H9 (cell line): Measurements from ENCODE around the gene SCN8A. TPM values are rescaled to one million over a fixed set of nuclear protein-coding genes. Genes with fewer than 3 reads are reported as not detected.

Source experiments
- DNase-seq: peaks from one replicate; pipeline ENCODE4 v3.0.0-alpha.2; 2017
- H2AFZ ChIP-seq: one replicate; pipeline ENCODE4 v1.6.1; 2013; ENCODE audit warnings: mild to moderate bottlenecking, low read length, control low read depth, moderate library complexity
- H2AK5ac ChIP-seq: 2 replicates; pipeline ENCODE4 v1.6.1; 2013; ENCODE audit warnings: low read length, control low read depth, mixed read lengths; ENCODE audit not compliant: insufficient read length
- H2BK120ac ChIP-seq: one replicate; pipeline ENCODE4 v1.6.1; 2013; ENCODE audit warnings: low read depth, mild to moderate bottlenecking, low read length, control low read depth, inconsistent platforms; ENCODE audit not compliant: poor library complexity, severe bottlenecking
- H2BK12ac ChIP-seq: 2 replicates; pipeline ENCODE4 v1.6.1; 2013; ENCODE audit warnings: low read length, control low read depth, mixed read lengths, low read depth; ENCODE audit not compliant: insufficient read length
- H2BK15ac ChIP-seq: 2 replicates; pipeline ENCODE4 v1.6.1; 2013; ENCODE audit warnings: low read depth, low read length, control low read depth
- H2BK20ac ChIP-seq: one replicate; pipeline ENCODE4 v1.6.1; 2013; ENCODE audit warnings: low read depth, mild to moderate bottlenecking, low read length, control low read depth, inconsistent platforms; ENCODE audit not compliant: poor library complexity, severe bottlenecking
- H2BK5ac ChIP-seq: 2 replicates; pipeline ENCODE4 v1.6.1; 2013; ENCODE audit warnings: low read length, control low read depth, mixed read lengths; ENCODE audit not compliant: insufficient read length
- H3K14ac ChIP-seq: 2 replicates; pipeline ENCODE4 v1.6.1; 2013; ENCODE audit warnings: low read length, control low read depth; ENCODE audit not compliant: insufficient read depth
- H3K18ac ChIP-seq: 2 replicates; pipeline ENCODE4 v1.6.1; 2013; ENCODE audit warnings: low read depth, mild to moderate bottlenecking, mixed read lengths, low read length, control low read depth; ENCODE audit not compliant: insufficient read length
- H3K23ac ChIP-seq: 2 replicates; pipeline ENCODE4 v1.6.1; 2013; ENCODE audit warnings: low read length, control low read depth, mixed read lengths, low read depth; ENCODE audit not compliant: insufficient read length
- H3K23me2 ChIP-seq: 2 replicates; pipeline ENCODE4 v1.6.1; 2013; ENCODE audit warnings: low read depth, mild to moderate bottlenecking, mixed read lengths, low read length, control low read depth; ENCODE audit not compliant: insufficient read length, poor library complexity, severe bottlenecking
- H3K27ac ChIP-seq: 2 replicates; pipeline ENCODE4 v1.5.1; 2013; ENCODE audit warnings: low read length, control low read depth, mixed read lengths, low read depth; ENCODE audit not compliant: insufficient read length
- H3K27me3 ChIP-seq: 2 replicates; pipeline ENCODE4 v1.6.1; 2013; ENCODE audit warnings: low read length, control low read depth, inconsistent platforms; ENCODE audit not compliant: insufficient read depth
- H3K4ac ChIP-seq: 2 replicates; pipeline ENCODE4 v1.6.1; 2013; ENCODE audit warnings: low read depth, mild to moderate bottlenecking, control low read depth, inconsistent platforms, low read length, moderate library complexity
- H3K4me1 ChIP-seq: 2 replicates; pipeline ENCODE4 v1.6.1; 2013; ENCODE audit warnings: low read length, control low read depth, inconsistent platforms; ENCODE audit not compliant: insufficient read depth
- H3K4me2 ChIP-seq: 2 replicates; pipeline ENCODE4 v1.6.1; 2013; ENCODE audit warnings: low read length, control low read depth, mixed read lengths; ENCODE audit not compliant: insufficient read length, insufficient read depth
- H3K56ac ChIP-seq: 2 replicates; pipeline ENCODE4 v1.6.1; 2013; ENCODE audit warnings: low read depth, mild to moderate bottlenecking, mixed read lengths, low read length, control low read depth; ENCODE audit not compliant: insufficient read length
- H3K79me1 ChIP-seq: 2 replicates; pipeline ENCODE4 v1.6.1; 2013; ENCODE audit warnings: low read depth, mild to moderate bottlenecking, moderate library complexity, low read length, control low read depth, inconsistent platforms; ENCODE audit not compliant: insufficient read depth, poor library complexity, severe bottlenecking
- H3K79me2 ChIP-seq: 2 replicates; pipeline ENCODE4 v1.6.1; 2013; ENCODE audit warnings: low read length, control low read depth, inconsistent platforms; ENCODE audit not compliant: insufficient read depth
- H3K9ac ChIP-seq: 2 replicates; pipeline ENCODE4 v1.6.1; 2013; ENCODE audit warnings: low read length, control low read depth, mixed read lengths; ENCODE audit not compliant: insufficient read length; ENCODE audit errors: extremely low read depth
- H3K9me3 ChIP-seq: one replicate; pipeline ENCODE4 v1.6.1; 2013; ENCODE audit warnings: low read depth, low read length, inconsistent platforms; ENCODE audit not compliant: control insufficient read depth
- H3T11ph ChIP-seq: one replicate; pipeline ENCODE4 v1.6.1; 2013; ENCODE audit warnings: mild to moderate bottlenecking, low read length, control low read depth, inconsistent platforms
- H4K20me1 ChIP-seq: one replicate; pipeline ENCODE4 v1.6.1; 2013; ENCODE audit not compliant: control insufficient read depth, insufficient read length, insufficient read depth
- H4K5ac ChIP-seq: 2 replicates; pipeline ENCODE4 v1.6.1; 2013; ENCODE audit warnings: low read depth, mild to moderate bottlenecking, mixed read lengths, low read length, control low read depth; ENCODE audit not compliant: insufficient read length
- H4K8ac ChIP-seq: replicated peaks from 2 replicates; pipeline ENCODE4 v1.6.1; 2013; ENCODE audit warnings: low read length, control low read depth, mixed read lengths, low read depth; ENCODE audit not compliant: insufficient read length
- H4K91ac ChIP-seq: 2 replicates; pipeline ENCODE4 v1.6.1; 2013; ENCODE audit warnings: low read depth, mild to moderate bottlenecking, moderate library complexity, mixed read lengths, low read length, control low read depth; ENCODE audit not compliant: insufficient read length
- H3K27ac Mint-ChIP-seq, 3 experiments: 2 replicates in 2 of 3; 3 replicates in 1 of 3; pipeline ENCODE4 v1.8.0; 2020 to 2021; ENCODE audit warnings: mixed read lengths in 3 of 3, mild to moderate bottlenecking in 1 of 3, moderate library complexity in 1 of 3
- H3K27me3 Mint-ChIP-seq: 2 replicates; pipeline ENCODE4 v1.8.0; 2021; ENCODE audit warnings: low read depth, mild to moderate bottlenecking, moderate library complexity, mixed read lengths
- H3K36me3 Mint-ChIP-seq, 3 experiments: 2 replicates in 2 of 3; 3 replicates in 1 of 3; pipeline ENCODE4 v1.8.0; 2020 to 2021; ENCODE audit warnings: low read depth in 3 of 3, mixed read lengths in 3 of 3; ENCODE audit not compliant: insufficient read depth in 1 of 3
- H3K4me1 Mint-ChIP-seq, 2 experiments: 2 replicates each; pipeline ENCODE4 v1.8.0; 2020; ENCODE audit warnings: mixed read lengths in 2 of 2
- H3K4me3 Mint-ChIP-seq, 2 experiments: 2 replicates in 1 of 2; 3 replicates in 1 of 2; pipeline ENCODE4 v1.8.0; 2020 to 2021; ENCODE audit warnings: mild to moderate bottlenecking in 2 of 2, mixed read lengths in 2 of 2, moderate library complexity in 1 of 2
- H3K9me3 Mint-ChIP-seq, 2 experiments: 2 replicates in 1 of 2; 3 replicates in 1 of 2; pipeline ENCODE4 v1.8.0; 2020; ENCODE audit warnings: mild to moderate bottlenecking in 2 of 2, mixed read lengths in 2 of 2, moderate library complexity in 1 of 2
- WGBS: extraction: QIAGEN DNeasy Blood & Tissue Kit; methylation state at CpG from one replicate; pipeline ENCODE4 v1.1.7; 2013; ENCODE audit warnings: missing lambda C conversion rate, low lambda C conversion rate, mixed read lengths; ENCODE audit not compliant: insufficient read length; ENCODE audit errors: extremely low coverage; 5-methylcytosine and 5-hydroxymethylcytosine counted together
- total RNA-seq: library from RNA; stranded (reverse); gene quantifications from 2 replicates; pipeline ENCODE4 v1.2.1, GENCODE V29; 2021
- TF ChIP-seq, protein P1 (sequence below): fragments of 200-600 bp; sonication (generic); conservative IDR thresholded peaks from 3 replicates; pipeline ENCODE4 v1.8.0; 2021; ENCODE audit warnings: antibody characterized with exemption, mild to moderate bottlenecking

Gene SCN8A
- total RNA-seq, 1 experiment from 2014 or later, result 15.2 TPM

DNA sequence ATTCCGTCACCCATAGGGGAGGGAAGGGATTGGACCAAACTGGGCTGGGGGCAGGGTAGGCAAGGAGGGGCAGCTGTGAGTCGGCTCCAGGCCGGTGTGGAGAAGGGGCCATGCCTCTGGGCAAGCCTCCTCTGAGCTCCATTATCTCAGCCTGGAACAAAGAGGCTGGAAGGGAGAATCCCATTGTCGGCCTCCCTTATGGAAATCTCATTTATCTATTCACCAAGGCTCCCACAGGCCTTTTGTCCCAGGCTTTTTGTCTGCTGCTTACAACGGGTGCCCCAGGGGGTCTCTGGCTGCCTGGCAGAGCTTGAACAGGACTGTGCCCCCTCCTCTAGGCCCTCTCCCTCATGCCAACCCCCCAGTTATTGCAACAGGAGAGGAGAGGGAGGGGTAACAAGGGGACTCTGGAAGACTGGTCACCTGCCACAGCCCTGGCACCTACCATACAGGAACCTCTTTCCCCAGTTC lies 238.0 kb downstream of the SCN8A start:
- Histone ChIP-seq H3K27ac (no peak overlapping the region), H2AK5ac (no peak overlapping the region)
- H3K4me1 Mint-ChIP-seq, result peaks cover 66 to 83% of the 10 kb centered on the region in 2 experiments

More for the DNA sequence above, 238.0 kb downstream of the SCN8A start:
- H3K9me3 Mint-ChIP-seq, result no peaks in the 10 kb centered on the region; a peak in 1 of 5 replicates
- TF ChIP-seq, protein P1, sequence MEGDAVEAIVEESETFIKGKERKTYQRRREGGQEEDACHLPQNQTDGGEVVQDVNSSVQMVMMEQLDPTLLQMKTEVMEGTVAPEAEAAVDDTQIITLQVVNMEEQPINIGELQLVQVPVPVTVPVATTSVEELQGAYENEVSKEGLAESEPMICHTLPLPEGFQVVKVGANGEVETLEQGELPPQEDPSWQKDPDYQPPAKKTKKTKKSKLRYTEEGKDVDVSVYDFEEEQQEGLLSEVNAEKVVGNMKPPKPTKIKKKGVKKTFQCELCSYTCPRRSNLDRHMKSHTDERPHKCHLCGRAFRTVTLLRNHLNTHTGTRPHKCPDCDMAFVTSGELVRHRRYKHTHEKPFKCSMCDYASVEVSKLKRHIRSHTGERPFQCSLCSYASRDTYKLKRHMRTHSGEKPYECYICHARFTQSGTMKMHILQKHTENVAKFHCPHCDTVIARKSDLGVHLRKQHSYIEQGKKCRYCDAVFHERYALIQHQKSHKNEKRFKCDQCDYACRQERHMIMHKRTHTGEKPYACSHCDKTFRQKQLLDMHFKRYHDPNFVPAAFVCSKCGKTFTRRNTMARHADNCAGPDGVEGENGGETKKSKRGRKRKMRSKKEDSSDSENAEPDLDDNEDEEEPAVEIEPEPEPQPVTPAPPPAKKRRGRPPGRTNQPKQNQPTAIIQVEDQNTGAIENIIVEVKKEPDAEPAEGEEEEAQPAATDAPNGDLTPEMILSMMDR, result no peak
- peak overlapping the region; percentile 82 to 98 (median 94); a peak in 4 of 7 replicates for H3K27ac Mint-ChIP-seq
- peaks cover 0 to 10% (median 3%) of the 10 kb centered on the region in 3 experiments; a peak in 5 of 7 replicates for H3K36me3 Mint-ChIP-seq
- H4K5ac ChIP-seq, result no peak overlapping the region
- no peak overlapping the region for H3T11ph ChIP-seq
- peak overlapping the region; percentile 21 for H3K18ac ChIP-seq
- H3K23ac ChIP-seq, result no peak overlapping the region
- H3K9me3 ChIP-seq, result no peaks in the 10 kb centered on the region
- no peak overlapping the region for H2BK120ac ChIP-seq
- no peak overlapping the region for H2BK20ac ChIP-seq
- no peak overlapping the region for H3K4ac ChIP-seq
- H3K79me2 ChIP-seq, result no peaks in the 10 kb centered on the region
- DNase-seq, result peak; percentile 64
- peaks cover 13% of the 10 kb centered on the region for H3K27me3 Mint-ChIP-seq
- H3K23me2 ChIP-seq, result no peaks in the 10 kb centered on the region
- H2AFZ ChIP-seq, result no peak overlapping the region
- no CpG with 5 or more reads among the region's 5 CpGs for WGBS
- H2BK15ac ChIP-seq, result no peak overlapping the region
- H3K4me3 Mint-ChIP-seq, result peak overlapping the region in 1 of 2 experiments; percentile 31; a peak in 1 of 5 replicates
- H3K4me2 ChIP-seq, result no peak overlapping the region
- H3K4me1 ChIP-seq, result peaks cover 19% of the 10 kb centered on the region
- H4K8ac ChIP-seq, result no peak overlapping the region
- H4K91ac ChIP-seq, result no peak overlapping the region
- H3K56ac ChIP-seq, result no peak overlapping the region
- H3K27me3 ChIP-seq, result no peaks in the 10 kb centered on the region
- no peaks in the 10 kb centered on the region for H3K79me1 ChIP-seq
- H3K14ac ChIP-seq, result no peak overlapping the region; the same call in 1 of the 2 replicates
- H4K20me1 ChIP-seq, result no peaks in the 10 kb centered on the region
- no peak overlapping the region for H2BK12ac ChIP-seq
- no peak overlapping the region for H2BK5ac ChIP-seq
- no peak overlapping the region for H3K9ac ChIP-seq
